ENCODE results near the gene MPC2.
"Not testable (repeated sequence)": the region's sequence is repeated elsewhere in the genome, so short reads cannot be mapped to it uniquely, and the experiment has no call there.

The MPC2 gene

DNA sequence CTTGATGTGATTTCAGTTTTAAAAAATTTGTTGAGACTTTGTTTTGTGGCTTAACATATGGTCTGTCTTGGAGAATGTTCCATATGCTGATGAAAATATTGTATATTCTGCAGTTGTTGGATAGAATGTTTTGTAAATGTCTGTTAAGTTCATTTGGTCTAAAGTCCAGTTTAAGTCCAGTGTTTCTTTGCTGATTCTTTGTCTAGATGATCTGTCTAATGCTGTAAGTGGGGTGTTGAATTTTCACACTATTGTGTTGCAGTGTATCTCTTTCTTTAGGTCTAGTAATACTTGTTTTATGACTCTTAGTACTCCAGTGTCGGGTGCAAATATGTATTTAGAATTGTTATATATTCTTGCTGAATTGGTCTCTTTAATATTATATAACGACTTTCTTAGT, 10.9 kb upstream of the MPC2 start:
- no peak for DNase-seq (ENCODE audit: low spot score)
- Mint-ChIP-seq H3K4me3 (no peak overlapping the region), H3K9me3 (peaks cover 4% of the 10 kb centered on the region), H3K36me3 (ENCODE audit: low read depth) (peaks cover 22% of the 10 kb centered on the region), H3K27ac (no peak overlapping the region), H3K27me3 (ENCODE audit: low read depth) (no peaks in the 10 kb centered on the region), H3K4me1 (ENCODE audit: low read depth) (peaks cover 25% of the 10 kb centered on the region)

- H3K27ac Mint-ChIP-seq: no peak overlapping the region
- peaks cover 17% of the 10 kb centered on the region for H3K36me3 Mint-ChIP-seq (ENCODE audit: low read depth)
- peaks cover 4% of the 10 kb centered on the region for H3K9me3 Mint-ChIP-seq
- H3K4me1 Mint-ChIP-seq (ENCODE audit: low read depth): peaks cover 25% of the 10 kb centered on the region
- H3K27me3 Mint-ChIP-seq (ENCODE audit: low read depth): no peaks in the 10 kb centered on the region
- DNase-seq (ENCODE audit: low spot score): no peak
- H3K4me3 Mint-ChIP-seq: no peak overlapping the region
Measured at GRCh38 chr1:167943541-167943940, 6.7 kb upstream of the MPC2 start.

GRCh38 chr1:167940264-167940663, 3.4 kb upstream of the MPC2 start:
- no peak overlapping the region for H3K4me3 Mint-ChIP-seq
- H3K9me3 Mint-ChIP-seq: peaks cover 4% of the 10 kb centered on the region
- no peak overlapping the region for H3K27ac Mint-ChIP-seq
- H3K36me3 Mint-ChIP-seq (ENCODE audit: low read depth): peaks cover 18% of the 10 kb centered on the region
- H3K27me3 Mint-ChIP-seq (ENCODE audit: low read depth): no peaks in the 10 kb centered on the region
- no peak for DNase-seq (ENCODE audit: low spot score)
- H3K4me1 Mint-ChIP-seq (ENCODE audit: low read depth): peaks cover 13% of the 10 kb centered on the region

GRCh38 chr1:167938080-167938636, 1.3 kb upstream of the MPC2 start:
- Mint-ChIP-seq H3K4me1 (ENCODE audit: low read depth) (peaks cover 23% of the 10 kb centered on the region), H3K27me3 (ENCODE audit: low read depth) (no peaks in the 10 kb centered on the region), H3K36me3 (ENCODE audit: low read depth) (peaks cover 6% of the 10 kb centered on the region), H3K9me3 (no peaks in the 10 kb centered on the region), H3K27ac (peak overlapping the region; percentile 97), H3K4me3 (peak overlapping the region; percentile 90)
- no peak for DNase-seq (ENCODE audit: low spot score)

GRCh38 chr1:167937709-167938010, 788 bp upstream of the MPC2 start:
- peaks cover 6% of the 10 kb centered on the region for H3K36me3 Mint-ChIP-seq (ENCODE audit: low read depth)
- no peaks in the 10 kb centered on the region for H3K9me3 Mint-ChIP-seq
- peaks cover 26% of the 10 kb centered on the region for H3K4me1 Mint-ChIP-seq (ENCODE audit: low read depth)

GRCh38 chr1:167936068-167936929, 573 bp downstream of the MPC2 start, which contains the start of gene DCAF6:
Gene DCAF6 (plus strand): TSS chr1:167936683. CDS start chr1:167936912, 229 bp downstream.
- Mint-ChIP-seq H3K4me3 (peak within 1 kb of the TSS; percentile 90), H3K36me3 (ENCODE audit: low read depth) (peaks cover 5% of the 10 kb centered on the region), H3K27me3 (ENCODE audit: low read depth) (no peaks in the 10 kb centered on the region), H3K9me3 (no peaks in the 10 kb centered on the region), H3K4me1 (ENCODE audit: low read depth) (peaks cover 26% of the 10 kb centered on the region), H3K27ac (peak within 1 kb of the TSS; percentile 97)
- DNase-seq (ENCODE audit: low spot score): peak; percentile 97

More at GRCh38 chr1:167937709-167938010, 788 bp upstream of the MPC2 start:
- no peak for DNase-seq (ENCODE audit: low spot score)
- Mint-ChIP-seq H3K4me3 (peak overlapping the region; percentile 90), H3K27me3 (ENCODE audit: low read depth) (no peaks in the 10 kb centered on the region), H3K27ac (peak overlapping the region; percentile 97)

- H3K4me1 Mint-ChIP-seq (ENCODE audit: low read depth): peaks cover 25% of the 10 kb centered on the region
- peak; percentile 63 for DNase-seq (ENCODE audit: low spot score)
- H3K4me3 Mint-ChIP-seq: peak overlapping the region; percentile 90
- peak overlapping the region; percentile 97 for H3K27ac Mint-ChIP-seq
- H3K27me3 Mint-ChIP-seq (ENCODE audit: low read depth): no peaks in the 10 kb centered on the region
- peaks cover 5% of the 10 kb centered on the region for H3K36me3 Mint-ChIP-seq (ENCODE audit: low read depth)
- no peaks in the 10 kb centered on the region for H3K9me3 Mint-ChIP-seq
Measured at GRCh38 chr1:167935216-167936067, 1.4 kb downstream of the MPC2 start.

DNA sequence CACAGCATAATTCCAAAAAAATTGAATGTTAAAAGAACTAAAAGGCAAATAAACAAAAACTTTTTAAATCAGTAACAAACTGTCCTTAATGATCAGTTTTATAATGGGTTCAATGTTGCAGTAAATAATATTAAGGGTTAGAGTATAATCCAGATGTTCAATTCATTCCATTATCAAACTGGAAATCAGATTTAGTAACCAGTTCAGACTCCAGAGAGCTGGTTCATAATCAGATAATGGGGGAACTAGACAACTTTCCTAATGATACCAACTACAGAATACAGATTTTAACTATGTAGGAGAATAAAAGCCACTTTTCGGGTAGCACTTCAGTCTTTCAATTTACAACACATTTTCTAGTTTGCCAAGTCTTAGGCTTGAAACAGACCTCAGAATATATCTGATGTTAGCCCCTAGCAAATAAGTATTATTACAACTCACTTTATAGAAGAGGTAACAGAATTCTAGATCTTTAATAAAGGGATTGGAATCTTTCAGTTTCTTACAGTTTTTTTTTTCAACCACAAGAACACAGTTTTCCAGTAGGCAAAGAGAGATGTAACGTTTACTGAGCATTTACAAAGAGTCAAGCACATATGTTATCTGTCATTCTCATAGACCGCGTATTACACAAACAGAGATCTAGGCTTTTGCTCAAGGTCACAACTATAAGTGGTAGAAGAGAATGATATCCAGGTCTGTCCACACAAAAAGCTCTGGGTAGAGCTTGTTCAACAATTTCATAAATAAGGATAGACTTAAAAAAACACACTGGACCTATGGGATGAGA, 2.3 kb downstream of the MPC2 start:
- no peaks in the 10 kb centered on the region for H3K9me3 Mint-ChIP-seq
- no peaks in the 10 kb centered on the region for H3K27me3 Mint-ChIP-seq (ENCODE audit: low read depth)
- no peak for DNase-seq (ENCODE audit: low spot score)
- H3K27ac Mint-ChIP-seq: peak overlapping the region; percentile 97
- peak overlapping the region; percentile 90 for H3K4me3 Mint-ChIP-seq
- peaks cover 25% of the 10 kb centered on the region for H3K4me1 Mint-ChIP-seq (ENCODE audit: low read depth)
- peaks cover 5% of the 10 kb centered on the region for H3K36me3 Mint-ChIP-seq (ENCODE audit: low read depth)

GRCh38 chr1:167933788-167934187, 3.1 kb downstream of the MPC2 start:
- Mint-ChIP-seq H3K27me3 (ENCODE audit: low read depth) (no peaks in the 10 kb centered on the region), H3K36me3 (ENCODE audit: low read depth) (peaks cover 5% of the 10 kb centered on the region), H3K4me1 (ENCODE audit: low read depth) (peaks cover 25% of the 10 kb centered on the region), H3K27ac (no peak overlapping the region), H3K4me3 (peak overlapping the region; percentile 90), H3K9me3 (no peaks in the 10 kb centered on the region)
- DNase-seq (ENCODE audit: low spot score): no peak

- H3K9me3 Mint-ChIP-seq: no peaks in the 10 kb centered on the region
- peaks cover 17% of the 10 kb centered on the region for H3K4me1 Mint-ChIP-seq (ENCODE audit: low read depth)
- peaks cover 1% of the 10 kb centered on the region for H3K36me3 Mint-ChIP-seq (ENCODE audit: low read depth)
- H3K27ac Mint-ChIP-seq: no peak overlapping the region
- no peaks in the 10 kb centered on the region for H3K27me3 Mint-ChIP-seq (ENCODE audit: low read depth)
- no peak for DNase-seq (ENCODE audit: low spot score)
- no peak overlapping the region for H3K4me3 Mint-ChIP-seq
Measured at GRCh38 chr1:167929725-167930124, 7.1 kb downstream of the MPC2 start.

- H3K27ac Mint-ChIP-seq; H3K4me1 Mint-ChIP-seq (ENCODE audit: low read depth); H3K36me3 Mint-ChIP-seq (ENCODE audit: low read depth); H3K4me3 Mint-ChIP-seq; H3K27me3 Mint-ChIP-seq (ENCODE audit: low read depth); DNase-seq (ENCODE audit: low spot score); H3K9me3 Mint-ChIP-seq: not testable (repeated sequence)
Measured at GRCh38 chr1:167928919-167929318, 8.0 kb downstream of the MPC2 start.

DNA sequence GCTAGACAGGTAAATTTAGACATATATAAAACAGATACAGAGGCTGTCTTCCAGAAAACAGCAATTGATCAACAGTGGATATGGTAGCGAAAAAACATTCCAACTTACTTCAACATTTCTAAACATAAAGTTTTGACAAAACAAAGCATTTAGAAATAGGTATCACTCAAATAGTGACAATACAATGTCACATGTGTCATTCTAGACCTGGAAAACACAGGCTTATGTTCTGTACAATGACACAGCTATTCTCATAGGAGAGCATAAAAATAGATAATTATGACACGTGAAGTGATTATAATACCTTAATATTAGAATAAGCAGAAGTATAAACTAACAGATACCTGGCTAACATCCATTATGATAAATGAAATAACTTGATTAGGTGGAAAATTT, 8.4 kb downstream of the MPC2 start:
- Mint-ChIP-seq H3K27ac (no peak overlapping the region), H3K27me3 (ENCODE audit: low read depth) (no peaks in the 10 kb centered on the region), H3K4me3 (no peak overlapping the region), H3K36me3 (ENCODE audit: low read depth) (no peaks in the 10 kb centered on the region), H3K4me1 (ENCODE audit: low read depth) (peaks cover 5% of the 10 kb centered on the region), H3K9me3 (no peaks in the 10 kb centered on the region)
- DNase-seq (ENCODE audit: low spot score): no peak

GRCh38 chr1:167927046-167927754, 9.7 kb downstream of the MPC2 start:
- H3K36me3 Mint-ChIP-seq (ENCODE audit: low read depth): peaks cover 4% of the 10 kb centered on the region
- no peak for DNase-seq (ENCODE audit: low spot score)
- H3K9me3 Mint-ChIP-seq: no peaks in the 10 kb centered on the region
- H3K4me1 Mint-ChIP-seq (ENCODE audit: low read depth): no peaks in the 10 kb centered on the region
- H3K4me3 Mint-ChIP-seq: no peak overlapping the region
- H3K27me3 Mint-ChIP-seq (ENCODE audit: low read depth): no peaks in the 10 kb centered on the region
- H3K27ac Mint-ChIP-seq: no peak overlapping the region

All from T-helper 2 cell treated with Interferon-gamma antibody and Interleukin-4, amounts not matched to agents 5 μg/mL and 100 μg/mL, for 36 hours (primary cell).